Hypothalamus (tissue), 51 donors: Measurements from ENCODE around the gene HIRIP3.
"Not testable (repeated sequence)": the region's sequence is repeated elsewhere in the genome, so short reads cannot be mapped to it uniquely, and the experiment has no call there.

Experiments used
- DNase-seq, 51 donors: peaks; one replicate each; lab custom pipeline; 2025; lab: John Stamatoyannopoulos, UW

Gene HIRIP3

GRCh38 chr16:29995324-29995910 is at the start of gene HIRIP3:
TSS of gene HIRIP3 (minus strand) at chr16:29995617. CDS start at chr16:29995605, 12 bp downstream.
- DNase-seq = peak; percentile 60 to 98 (median 78)

GRCh38 chr16:30041841-30042240 is 46.4 kb upstream of the HIRIP3 start:
- no peak for DNase-seq

GRCh38 chr16:30040690-30041089 is 45.3 kb upstream of the HIRIP3 start:
- not testable (repeated sequence) for DNase-seq

- no peak for DNase-seq
Observed at GRCh38 chr16:30040221-30040620, 44.8 kb upstream of the HIRIP3 start.

GRCh38 chr16:30033270-30033669 is 37.9 kb upstream of the HIRIP3 start:
- DNase-seq = no peak

- DNase-seq = peak in 31 of 51 donors; percentile 6 to 68 (median 33)
Observed at GRCh38 chr16:30032083-30032819, 36.8 kb upstream of the HIRIP3 start.

GRCh38 chr16:30031477-30031918 is 36.1 kb upstream of the HIRIP3 start:
- peak in 1 of 51 donors; percentile 35 for DNase-seq

- peak in 14 of 51 donors; percentile 16 to 63 (median 38) for DNase-seq
Observed at GRCh38 chr16:30030841-30031413, 35.5 kb upstream of the HIRIP3 start, which contains the start of gene TLCD3B. TSS of gene TLCD3B (minus strand) at chr16:30031271. CDS start at chr16:30030527, 744 bp downstream.

- peak in 1 of 51 donors; percentile 11 for DNase-seq
Observed at GRCh38 chr16:30030011-30030685, 34.7 kb upstream of the HIRIP3 start.

- DNase-seq = no peak
Observed at GRCh38 chr16:30028438-30029076, 33.1 kb upstream of the HIRIP3 start.

- no peak for DNase-seq
Observed at GRCh38 chr16:30027588-30028437, 32.4 kb upstream of the HIRIP3 start.

- no peak for DNase-seq
Observed at GRCh38 chr16:30026449-30026848, 31.0 kb upstream of the HIRIP3 start.

- DNase-seq = no peak
Observed at GRCh38 chr16:30025574-30025973, 30.2 kb upstream of the HIRIP3 start.

GRCh38 chr16:30025156-30025555 is 29.7 kb upstream of the HIRIP3 start:
- no peak for DNase-seq

- no peak for DNase-seq
Observed at GRCh38 chr16:30024451-30024850, 29.0 kb upstream of the HIRIP3 start.

GRCh38 chr16:30023586-30023985 is 28.2 kb upstream of the HIRIP3 start:
- no peak for DNase-seq

GRCh38 chr16:30022887-30023286 is 27.5 kb upstream of the HIRIP3 start, which contains the start of gene C16orf92:
TSS of gene C16orf92 (plus strand) at chr16:30023198. CDS start at chr16:30023341, 143 bp downstream.
- DNase-seq = no peak

- DNase-seq = no peak
Observed at GRCh38 chr16:30018731-30019158, 23.3 kb upstream of the HIRIP3 start.

GRCh38 chr16:30017937-30018336 is 22.5 kb upstream of the HIRIP3 start:
- not testable (repeated sequence) for DNase-seq
